Natural killer cell (primary cell): ENCODE data around the gene SULT2A1. TPM values are rescaled to one million over a fixed set of nuclear protein-coding genes. Genes with fewer than 3 reads are reported as not detected.
"Not testable (repeated sequence)": the region's sequence is repeated elsewhere in the genome, so short reads cannot be mapped to it uniquely, and the experiment has no call there.

Experiments
- ATAC-seq, 3 donors: fragments of 150-1000 bp in 2 of 3; fragments of 200-7000 bp in 1 of 3; cut with Tn5 transposase; 1 replicate in 1 of 3; 2 replicates in 2 of 3; pipeline ENCODE4 v1.10.0; 2021; ENCODE audit warnings: mild to moderate bottlenecking in 2 of 3, moderate library complexity in 2 of 3
- DNase-seq, 2 donors: peaks; one replicate each; pipeline versions ENCODE4 v3.0.0 to v3.0.0-alpha.2; 2013 to 2021; ENCODE audit warnings: mixed read lengths in 1 of 2
- H3K27ac ChIP-seq: one replicate; pipeline ENCODE4 v1.5.1; 2013; ENCODE audit warnings: mild to moderate bottlenecking, low read length
- H3K27me3 ChIP-seq: one replicate; pipeline ENCODE4 v1.6.1; 2013; ENCODE audit warnings: low read length; ENCODE audit not compliant: control insufficient read depth, insufficient read depth
- H3K36me3 ChIP-seq: one replicate; pipeline ENCODE4 v1.6.1; 2013; ENCODE audit warnings: low read length; ENCODE audit not compliant: control insufficient read depth, insufficient read depth
- H3K4me1 ChIP-seq: one replicate; pipeline ENCODE4 v1.6.1; 2013; ENCODE audit warnings: low read length; ENCODE audit not compliant: control insufficient read depth, insufficient read depth
- H3K4me3 ChIP-seq: one replicate; pipeline ENCODE4 v1.5.1; 2013; ENCODE audit warnings: low read length
- H3K9me3 ChIP-seq: one replicate; pipeline ENCODE4 v1.6.1; 2013; ENCODE audit warnings: low read length; ENCODE audit not compliant: control insufficient read depth, insufficient read depth
- H3K27ac Mint-ChIP-seq, 2 donors: one replicate each; pipeline ENCODE4 v1.8.0; 2022; ENCODE audit warnings: mild to moderate bottlenecking in 2 of 2, mixed read lengths in 2 of 2, moderate library complexity in 1 of 2
- H3K27me3 Mint-ChIP-seq, 2 donors: one replicate each; pipeline ENCODE4 v1.8.0; 2022; ENCODE audit warnings: low read depth in 2 of 2, mixed read lengths in 2 of 2
- H3K36me3 Mint-ChIP-seq: one replicate; pipeline ENCODE4 v1.8.0; 2022; ENCODE audit warnings: mixed read lengths
- H3K4me1 Mint-ChIP-seq, 2 donors: one replicate each; pipeline ENCODE4 v1.8.0; 2022; ENCODE audit warnings: mixed read lengths in 2 of 2
- H3K4me3 Mint-ChIP-seq: one replicate; pipeline ENCODE4 v1.8.0; 2022; ENCODE audit warnings: mild to moderate bottlenecking, moderate library complexity, mixed read lengths
- H3K9me3 Mint-ChIP-seq, 2 donors: one replicate each; pipeline ENCODE4 v1.8.0; 2022; ENCODE audit warnings: mixed read lengths in 2 of 2
- CTCF ChIP-seq: fragments of 200-600 bp; IDR thresholded peaks from one replicate; pipeline ENCODE4 v1.8.0; 2022; ENCODE audit warnings: antibody characterized with exemption
- WGBS: methylation state at CpG from one replicate; pipeline ENCODE4 v1.1.7; 2013; ENCODE audit warnings: missing lambda C conversion rate; ENCODE audit not compliant: insufficient coverage; 5-methylcytosine and 5-hydroxymethylcytosine counted together
- intact Hi-C: fragments of 100-400 bp; cut with micrococcal nuclease; formaldehyde crosslinking; loops from one replicate; pipeline ENCODE4 v1.14.2; 2022
- total RNA-seq, 4 donors: library from RNA; stranded (reverse); fragments of 120-200 nt in 1 of 4; gene quantifications; one replicate each; pipeline versions ENCODE4 v1.2.3 to v1.2.4, GENCODE V29; 2013 to 2022

The SULT2A1 gene
- total RNA-seq, 3 donors from 2014 or later (not counting 1 experiment from before 2014, with no cell fraction given) = not detected

GRCh38 chr19:47909350-47909749 is 23.2 kb upstream of the SULT2A1 start:
- ATAC-seq, H3K4me3 Mint-ChIP-seq, H3K27ac ChIP-seq, H3K36me3 ChIP-seq, H3K4me1 ChIP-seq, H3K27ac Mint-ChIP-seq, intact Hi-C loops, H3K27me3 ChIP-seq, H3K9me3 Mint-ChIP-seq, H3K27me3 Mint-ChIP-seq, H3K9me3 ChIP-seq, H3K4me3 ChIP-seq, H3K36me3 Mint-ChIP-seq, H3K4me1 Mint-ChIP-seq: not testable (repeated sequence)
- WGBS = under 1% methylated on average over 5 of the region's 14 CpGs
- peak in 1 of 2 donors; percentile 81 for DNase-seq
- TF ChIP-seq CTCF = peak; percentile 66

GRCh38 chr19:47901370-47901769 is 15.3 kb upstream of the SULT2A1 start:
- ATAC-seq (no peak), DNase-seq (no peak)
- H3K9me3 Mint-ChIP-seq = no peaks in the 10 kb centered on the region
- no peak for TF ChIP-seq CTCF
- intact Hi-C loops = no loop called here
- no peak overlapping the region for H3K27ac Mint-ChIP-seq
- Histone ChIP-seq H3K36me3 (no peaks in the 10 kb centered on the region), H3K9me3 (no peaks in the 10 kb centered on the region), H3K4me1 (no peaks in the 10 kb centered on the region), H3K27ac (no peak overlapping the region), H3K27me3 (no peaks in the 10 kb centered on the region), H3K4me3 (no peak overlapping the region)
- 83% methylated on average over 6 of the region's 7 CpGs for WGBS
- H3K4me3 Mint-ChIP-seq = no peak overlapping the region
- H3K36me3 Mint-ChIP-seq = no peaks in the 10 kb centered on the region
- H3K4me1 Mint-ChIP-seq = no peaks in the 10 kb centered on the region
- peaks cover 3 to 7% of the 10 kb centered on the region in 2 donors for H3K27me3 Mint-ChIP-seq

GRCh38 chr19:47899335-47899734 is 13.2 kb upstream of the SULT2A1 start:
- Mint-ChIP-seq H3K27ac (no peak overlapping the region), H3K4me3 (no peak overlapping the region), H3K27me3 (peaks cover 3 to 7% of the 10 kb centered on the region in 2 donors), H3K4me1 (no peaks in the 10 kb centered on the region), H3K9me3 (no peaks in the 10 kb centered on the region), H3K36me3 (no peaks in the 10 kb centered on the region)
- ATAC-seq (no peak), DNase-seq (no peak)
- H3K27me3 ChIP-seq = no peaks in the 10 kb centered on the region
- TF ChIP-seq CTCF = no peak
- no peaks in the 10 kb centered on the region for H3K36me3 ChIP-seq
- H3K4me1 ChIP-seq = no peaks in the 10 kb centered on the region
- H3K4me3 ChIP-seq = no peak overlapping the region
- intact Hi-C loops = no loop called here
- no peak overlapping the region for H3K27ac ChIP-seq
- 93% methylated on average over 7 of the region's 8 CpGs for WGBS
- no peaks in the 10 kb centered on the region for H3K9me3 ChIP-seq

- H3K27ac Mint-ChIP-seq = no peak overlapping the region
- ATAC-seq (no peak), DNase-seq (no peak)
- Histone ChIP-seq H3K27me3 (no peaks in the 10 kb centered on the region), H3K9me3 (no peaks in the 10 kb centered on the region), H3K4me1 (no peaks in the 10 kb centered on the region), H3K27ac (no peak overlapping the region), H3K36me3 (no peaks in the 10 kb centered on the region), H3K4me3 (no peak overlapping the region)
- H3K9me3 Mint-ChIP-seq = no peaks in the 10 kb centered on the region
- WGBS = 73% methylated on average over 9 of the region's 9 CpGs
- no peaks in the 10 kb centered on the region for H3K4me1 Mint-ChIP-seq
- intact Hi-C loops = no loop called here
- H3K4me3 Mint-ChIP-seq = no peak overlapping the region
- H3K36me3 Mint-ChIP-seq = no peaks in the 10 kb centered on the region
- peaks cover 3 to 7% of the 10 kb centered on the region in 2 donors for H3K27me3 Mint-ChIP-seq
- TF ChIP-seq CTCF = no peak
These were observed 11.7 kb upstream of the SULT2A1 start for GRCh38 chr19:47897861-47898260.
